Chondrocyte (in vitro differentiated cells): ENCODE measurements around the gene KLHL3. TPM values are rescaled to one million over a fixed set of nuclear protein-coding genes. Genes with fewer than 3 reads are reported as not detected.

Experiments
- DNase-seq: peaks from one replicate; pipeline ENCODE4 v3.0.0; 2021; ENCODE audit warnings: mixed read lengths, low spot score
- H3K27ac Mint-ChIP-seq: one replicate; pipeline ENCODE4 v1.8.0; 2021; ENCODE audit warnings: mild to moderate bottlenecking, moderate library complexity, mixed read lengths; ENCODE audit not compliant: unreplicated experiment
- H3K27me3 Mint-ChIP-seq: 2 replicates; pipeline ENCODE4 v1.8.0; 2021; ENCODE audit warnings: low read depth, mixed read lengths
- H3K36me3 Mint-ChIP-seq: 2 replicates; pipeline ENCODE4 v1.8.0; 2021; ENCODE audit warnings: low read depth, mixed read lengths
- H3K4me1 Mint-ChIP-seq: 2 replicates; pipeline ENCODE4 v1.8.0; 2021; ENCODE audit warnings: low read depth, mild to moderate bottlenecking, mixed read lengths
- H3K4me3 Mint-ChIP-seq: one replicate; pipeline ENCODE4 v1.8.0; 2021; ENCODE audit warnings: mild to moderate bottlenecking, moderate library complexity, mixed read lengths; ENCODE audit not compliant: unreplicated experiment
- H3K9me3 Mint-ChIP-seq: 2 replicates; pipeline ENCODE4 v1.8.0; 2021; ENCODE audit warnings: low read depth, mixed read lengths
- CTCF ChIP-seq: fragments of 200-600 bp; sonication (generic); IDR thresholded peaks from 2 replicates; pipeline ENCODE4 v1.5.0; 2021; ENCODE audit warnings: antibody characterized with exemption, mild to moderate bottlenecking, moderate library complexity
- total RNA-seq: library from RNA; stranded (reverse); gene quantifications from 3 replicates; pipeline ENCODE4 v1.2.1, GENCODE V29; 2021

KLHL3 gene
- total RNA-seq, 1 donor from 2014 or later, result 1.9 TPM

- Mint-ChIP-seq H3K36me3 (no peaks in the 10 kb centered on the region), H3K27ac (no peak overlapping the region), H3K4me1 (peaks cover 22% of the 10 kb centered on the region), H3K4me3 (no peak overlapping the region), H3K9me3 (no peaks in the 10 kb centered on the region), H3K27me3 (no peaks in the 10 kb centered on the region)
- DNase-seq, result no peak
- no peak for TF ChIP-seq CTCF
These were observed 32.3 kb downstream of the KLHL3 start for GRCh38 chr5:137703565-137703964.

- no peak for TF ChIP-seq CTCF
- no peak for DNase-seq
- no peak overlapping the region for H3K27ac Mint-ChIP-seq
- peaks cover 21% of the 10 kb centered on the region for H3K4me1 Mint-ChIP-seq
- H3K9me3 Mint-ChIP-seq, result no peaks in the 10 kb centered on the region
- no peaks in the 10 kb centered on the region for H3K36me3 Mint-ChIP-seq
- no peaks in the 10 kb centered on the region for H3K27me3 Mint-ChIP-seq
- no peak overlapping the region for H3K4me3 Mint-ChIP-seq
These were observed 35.6 kb downstream of the KLHL3 start for GRCh38 chr5:137700282-137700680.

- Mint-ChIP-seq H3K27ac (no peak overlapping the region), H3K9me3 (no peaks in the 10 kb centered on the region), H3K4me1 (peaks cover 26% of the 10 kb centered on the region), H3K36me3 (no peaks in the 10 kb centered on the region), H3K4me3 (no peak overlapping the region), H3K27me3 (no peaks in the 10 kb centered on the region)
- DNase-seq, result no peak
- no peak for TF ChIP-seq CTCF
These were observed 36.3 kb downstream of the KLHL3 start for GRCh38 chr5:137699336-137700281.

GRCh38 chr5:137696481-137696880 is 39.4 kb downstream of the KLHL3 start:
- H3K36me3 Mint-ChIP-seq, result peaks cover 2% of the 10 kb centered on the region
- no peaks in the 10 kb centered on the region for H3K27me3 Mint-ChIP-seq
- peaks cover 26% of the 10 kb centered on the region for H3K4me1 Mint-ChIP-seq
- H3K9me3 Mint-ChIP-seq, result no peaks in the 10 kb centered on the region
- no peak overlapping the region for H3K4me3 Mint-ChIP-seq
- TF ChIP-seq CTCF, result no peak
- H3K27ac Mint-ChIP-seq, result no peak overlapping the region
- DNase-seq, result no peak

GRCh38 chr5:137695651-137696428 is 40.0 kb downstream of the KLHL3 start:
- H3K36me3 Mint-ChIP-seq, result peaks cover 2% of the 10 kb centered on the region
- peaks cover 26% of the 10 kb centered on the region for H3K4me1 Mint-ChIP-seq
- TF ChIP-seq CTCF, result no peak
- H3K9me3 Mint-ChIP-seq, result no peaks in the 10 kb centered on the region
- no peak overlapping the region for H3K27ac Mint-ChIP-seq
- H3K27me3 Mint-ChIP-seq, result no peaks in the 10 kb centered on the region
- no peak overlapping the region for H3K4me3 Mint-ChIP-seq
- DNase-seq, result no peak
